GM12864 (cell line): ENCODE results near the gene HAP1.

Experiments used
- DNase-seq: peaks from one replicate; pipeline ENCODE4 v3.0.0-alpha.2; 2011; ENCODE audit warnings: low read depth
- H3K4me3 ChIP-seq: 2 replicates; pipeline ENCODE4 v1.5.1; 2011; ENCODE audit warnings: mild to moderate bottlenecking, low read depth, low read length, control low read depth
- CTCF ChIP-seq: IDR thresholded peaks from 2 replicates; pipeline ENCODE4 v1.5.1; 2011; ENCODE audit warnings: low read depth, mild to moderate bottlenecking, moderate library complexity, low read length, control low read depth, inconsistent platforms; ENCODE audit errors: missing control alignments

HAP1 gene

GRCh38 chr17:41762841-41763240 lies 28.4 kb upstream of the HAP1 start:
- no peak overlapping the region for H3K4me3 ChIP-seq
- TF ChIP-seq CTCF = no peak
- DNase-seq = no peak

- H3K4me3 ChIP-seq = no peak overlapping the region
- DNase-seq = no peak
- TF ChIP-seq CTCF = no peak
Measured at GRCh38 chr17:41762391-41762790, 27.9 kb upstream of the HAP1 start.

GRCh38 chr17:41760878-41761277 lies 26.4 kb upstream of the HAP1 start:
- no peak for TF ChIP-seq CTCF
- DNase-seq = no peak
- no peak overlapping the region for H3K4me3 ChIP-seq

- H3K4me3 ChIP-seq = no peak overlapping the region
- no peak for DNase-seq
- no peak for TF ChIP-seq CTCF
Measured at GRCh38 chr17:41758601-41759000, 24.2 kb upstream of the HAP1 start.

GRCh38 chr17:41754066-41754465 lies 19.6 kb upstream of the HAP1 start:
- TF ChIP-seq CTCF = no peak
- H3K4me3 ChIP-seq = no peak overlapping the region
- DNase-seq = no peak

- DNase-seq = no peak
- H3K4me3 ChIP-seq = no peak overlapping the region
- no peak for TF ChIP-seq CTCF
Measured at GRCh38 chr17:41751288-41751687, 16.8 kb upstream of the HAP1 start.

GRCh38 chr17:41750862-41751261 lies 16.4 kb upstream of the HAP1 start:
- H3K4me3 ChIP-seq = no peak overlapping the region
- no peak for DNase-seq
- no peak for TF ChIP-seq CTCF
